ENCODE data around the gene NXN. TPM values are rescaled to one million over a fixed set of nuclear protein-coding genes. Genes with fewer than 3 reads are reported as not detected.

The NXN gene
- total RNA-seq, 1 donor: 124 TPM

DNA sequence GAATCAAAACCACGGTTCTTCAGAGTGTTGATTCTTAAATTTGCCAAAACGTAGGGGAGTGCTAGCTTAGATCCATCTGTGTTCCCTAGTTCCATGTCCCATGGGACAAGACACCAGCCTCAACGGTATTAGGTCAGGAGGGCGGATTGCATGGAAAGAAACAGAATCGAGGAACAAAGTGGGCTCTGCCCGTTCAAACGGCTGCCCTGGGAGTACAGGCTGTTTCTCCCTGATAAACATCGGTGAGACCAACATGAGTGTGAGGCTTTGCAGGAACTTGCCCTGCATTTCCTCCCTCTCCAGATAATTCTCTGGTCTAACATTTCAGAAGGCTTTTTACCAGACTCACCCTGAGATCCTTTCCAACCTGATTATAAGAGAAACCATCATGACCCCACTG lies 115.3 kb downstream of the NXN start:
- TF ChIP-seq, protein P1, sequence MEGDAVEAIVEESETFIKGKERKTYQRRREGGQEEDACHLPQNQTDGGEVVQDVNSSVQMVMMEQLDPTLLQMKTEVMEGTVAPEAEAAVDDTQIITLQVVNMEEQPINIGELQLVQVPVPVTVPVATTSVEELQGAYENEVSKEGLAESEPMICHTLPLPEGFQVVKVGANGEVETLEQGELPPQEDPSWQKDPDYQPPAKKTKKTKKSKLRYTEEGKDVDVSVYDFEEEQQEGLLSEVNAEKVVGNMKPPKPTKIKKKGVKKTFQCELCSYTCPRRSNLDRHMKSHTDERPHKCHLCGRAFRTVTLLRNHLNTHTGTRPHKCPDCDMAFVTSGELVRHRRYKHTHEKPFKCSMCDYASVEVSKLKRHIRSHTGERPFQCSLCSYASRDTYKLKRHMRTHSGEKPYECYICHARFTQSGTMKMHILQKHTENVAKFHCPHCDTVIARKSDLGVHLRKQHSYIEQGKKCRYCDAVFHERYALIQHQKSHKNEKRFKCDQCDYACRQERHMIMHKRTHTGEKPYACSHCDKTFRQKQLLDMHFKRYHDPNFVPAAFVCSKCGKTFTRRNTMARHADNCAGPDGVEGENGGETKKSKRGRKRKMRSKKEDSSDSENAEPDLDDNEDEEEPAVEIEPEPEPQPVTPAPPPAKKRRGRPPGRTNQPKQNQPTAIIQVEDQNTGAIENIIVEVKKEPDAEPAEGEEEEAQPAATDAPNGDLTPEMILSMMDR (IDR thresholded peaks at IDR 0.05; ENCODE audit: insufficient read depth, low read depth, low read length): no peak
- DNase-seq (ENCODE audit: low read depth): peak; percentile 69
- no peak overlapping the region for H3K4me3 ChIP-seq (ENCODE audit: low read depth, low read length)

DNA sequence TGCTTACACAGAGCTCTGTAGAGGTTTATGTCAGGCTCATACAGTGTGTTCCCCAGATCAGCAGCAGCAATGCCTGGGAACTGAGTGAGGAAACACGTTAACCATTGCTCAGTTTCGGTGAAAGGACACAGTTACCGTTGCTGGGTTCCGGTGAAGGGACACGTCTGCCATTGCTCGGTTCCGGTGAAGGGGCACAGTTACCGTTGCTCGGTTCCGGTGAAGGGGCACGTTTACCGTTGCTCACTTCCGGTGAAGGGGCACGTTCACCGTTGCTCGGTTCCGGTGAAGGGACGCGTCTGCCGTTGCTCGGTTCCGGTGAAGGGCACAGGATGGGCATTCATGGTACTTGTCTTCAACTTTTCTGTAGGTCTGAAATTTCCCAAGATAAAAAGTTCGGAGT lies 115.7 kb downstream of the NXN start:
- DNase-seq (ENCODE audit: low read depth): no peak
- no peak overlapping the region for H3K4me3 ChIP-seq (ENCODE audit: low read depth, low read length)
- TF ChIP-seq, protein P1 (IDR thresholded peaks at IDR 0.05; ENCODE audit: insufficient read depth, low read depth, low read length): no peak

DNA sequence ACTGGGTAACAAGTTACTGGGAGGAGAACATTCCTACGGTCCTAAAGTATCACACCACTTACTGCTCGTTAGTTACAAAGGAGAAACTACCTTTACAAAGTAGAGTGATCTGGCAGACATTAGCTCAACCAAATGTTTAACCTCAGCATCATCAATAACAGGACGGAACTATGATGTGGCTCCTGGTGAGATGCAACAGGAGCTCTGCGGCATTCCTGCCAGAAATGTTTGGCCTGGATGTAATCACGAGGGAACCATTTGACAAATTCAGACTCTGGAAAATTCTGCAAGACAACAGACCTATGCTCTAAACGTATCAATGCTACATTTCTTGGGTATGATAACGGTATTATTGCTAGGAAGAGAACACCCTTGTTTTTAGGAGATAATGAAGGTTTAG lies 117.0 kb downstream of the NXN start:
- no peak for DNase-seq (ENCODE audit: low read depth)

DNA sequence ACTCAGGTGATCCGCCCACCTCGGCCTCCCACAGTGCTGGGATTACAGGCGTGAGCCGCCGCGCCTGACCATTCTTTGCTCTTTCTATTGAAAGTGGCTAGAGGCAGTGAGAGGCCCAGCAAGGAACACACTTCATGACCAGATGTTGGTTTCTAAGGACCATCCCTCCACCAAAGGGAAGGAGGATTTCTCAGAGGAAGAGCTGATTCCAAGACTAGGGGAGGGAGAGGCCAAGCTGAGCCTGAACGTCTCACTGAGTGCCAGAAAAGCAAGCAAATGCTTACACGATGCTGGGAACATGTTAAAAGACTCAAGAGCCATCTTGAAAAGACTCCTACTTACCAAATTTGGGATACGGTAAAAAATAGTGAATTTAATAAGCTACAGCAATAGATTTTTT lies 118.2 kb downstream of the NXN start:
- TF ChIP-seq, protein P1 (IDR thresholded peaks at IDR 0.05; ENCODE audit: insufficient read depth, low read depth, low read length): no peak
- no peak overlapping the region for H3K4me3 ChIP-seq (ENCODE audit: low read depth, low read length)
- DNase-seq (ENCODE audit: low read depth): no peak

More for the DNA sequence above, 117.0 kb downstream of the NXN start:
- H3K4me3 ChIP-seq (ENCODE audit: low read depth, low read length): no peak overlapping the region
- TF ChIP-seq, protein P1 (IDR thresholded peaks at IDR 0.05; ENCODE audit: insufficient read depth, low read depth, low read length): no peak

DNA sequence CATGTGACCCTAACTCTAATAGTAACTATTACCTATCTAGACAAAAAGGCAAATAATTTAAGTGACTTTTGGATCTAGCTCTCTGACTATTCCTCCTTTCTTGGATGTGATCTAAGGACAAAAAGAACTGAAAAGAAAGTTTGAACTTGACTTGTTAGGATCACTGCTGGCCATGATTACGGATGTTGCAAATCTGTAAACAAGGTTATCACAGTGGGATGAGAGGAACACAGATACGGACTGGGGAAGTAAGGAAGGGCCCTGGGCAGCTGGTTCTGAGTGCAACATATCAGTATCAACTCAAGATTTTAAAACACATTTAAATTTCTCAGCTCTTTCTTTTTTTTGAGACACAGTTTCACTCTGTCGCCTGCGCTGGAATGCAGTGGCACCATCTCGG lies 118.8 kb downstream of the NXN start:
- H3K4me3 ChIP-seq (ENCODE audit: low read depth, low read length): no peak overlapping the region
- TF ChIP-seq, protein P1 (IDR thresholded peaks at IDR 0.05; ENCODE audit: insufficient read depth, low read depth, low read length): no peak
- DNase-seq (ENCODE audit: low read depth): peak; percentile 59

DNA sequence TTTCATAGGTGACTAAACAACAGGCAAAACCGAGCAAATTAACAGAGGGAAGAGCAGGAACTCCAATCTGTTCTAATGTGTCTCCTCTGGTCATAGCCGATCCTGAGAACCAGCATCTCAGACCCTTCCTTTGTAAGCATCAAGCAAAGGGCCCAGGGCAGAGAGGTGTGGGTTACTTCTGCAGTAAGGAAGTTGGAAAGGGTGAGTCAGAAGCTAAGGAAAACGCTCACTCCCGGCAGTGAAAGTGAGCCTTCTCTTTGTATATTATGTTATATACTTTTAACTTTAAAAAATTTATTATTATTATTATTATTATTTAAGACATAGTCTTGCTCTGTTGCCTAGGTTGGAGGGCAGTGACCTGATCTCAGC lies 119.8 kb downstream of the NXN start:
- TF ChIP-seq, protein P1 (IDR thresholded peaks at IDR 0.05; ENCODE audit: insufficient read depth, low read depth, low read length): no peak
- peak; percentile 67 for DNase-seq (ENCODE audit: low read depth)
- no peak overlapping the region for H3K4me3 ChIP-seq (ENCODE audit: low read depth, low read length)

DNA sequence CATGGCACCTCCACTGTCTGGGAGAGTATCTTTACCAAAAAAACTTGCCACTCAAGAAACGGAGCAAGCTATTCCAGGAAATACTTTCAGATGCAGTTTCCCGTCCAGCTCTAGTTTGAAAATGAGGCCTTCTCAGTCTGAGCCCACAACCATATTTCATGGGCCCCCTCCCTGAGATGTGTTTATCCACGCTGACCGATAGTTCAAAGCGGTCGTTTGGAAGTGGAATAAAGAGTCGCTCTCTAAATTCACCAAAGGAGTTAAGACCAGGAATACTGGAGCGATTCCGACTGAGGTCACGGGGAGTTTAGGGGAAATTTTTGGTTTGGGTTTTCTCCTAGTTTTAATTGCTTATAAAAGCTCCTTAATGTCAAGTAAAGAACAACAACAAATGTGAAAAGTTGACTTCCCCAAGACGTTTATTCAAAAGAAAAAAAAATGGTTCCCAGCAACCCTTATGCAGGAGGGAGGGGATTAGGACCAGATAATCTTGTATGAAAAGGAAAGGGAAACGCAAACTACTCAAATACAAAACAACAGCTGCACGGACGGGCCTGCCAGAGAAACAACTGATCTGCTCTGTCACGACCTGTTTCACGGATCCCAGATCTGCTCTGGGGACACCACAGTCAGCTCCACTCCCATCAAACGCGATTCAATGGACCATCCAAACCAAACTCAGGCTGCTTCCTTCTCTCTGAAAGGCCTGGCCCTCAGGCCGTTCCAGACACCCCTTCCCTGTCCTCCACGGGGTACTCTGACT lies 120.3 kb downstream of the NXN start:
- no peak overlapping the region for H3K4me3 ChIP-seq (ENCODE audit: low read depth, low read length)

More for the DNA sequence above, 120.3 kb downstream of the NXN start:
- peak; percentile 79 for DNase-seq (ENCODE audit: low read depth)
- TF ChIP-seq, protein P1 (IDR thresholded peaks at IDR 0.05; ENCODE audit: insufficient read depth, low read depth, low read length): no peak

Data from fibroblast of villous mesenchyme (primary cell).